ENCODE results near the gene TPRN. TPM values are rescaled to one million over a fixed set of nuclear protein-coding genes. Genes with fewer than 3 reads are reported as not detected.

The TPRN gene
- total and polyA plus RNA-seq, 2 of the 4 experiments (the other 2 are of a cell fraction), result 1.8 to 5.3 TPM

DNA sequence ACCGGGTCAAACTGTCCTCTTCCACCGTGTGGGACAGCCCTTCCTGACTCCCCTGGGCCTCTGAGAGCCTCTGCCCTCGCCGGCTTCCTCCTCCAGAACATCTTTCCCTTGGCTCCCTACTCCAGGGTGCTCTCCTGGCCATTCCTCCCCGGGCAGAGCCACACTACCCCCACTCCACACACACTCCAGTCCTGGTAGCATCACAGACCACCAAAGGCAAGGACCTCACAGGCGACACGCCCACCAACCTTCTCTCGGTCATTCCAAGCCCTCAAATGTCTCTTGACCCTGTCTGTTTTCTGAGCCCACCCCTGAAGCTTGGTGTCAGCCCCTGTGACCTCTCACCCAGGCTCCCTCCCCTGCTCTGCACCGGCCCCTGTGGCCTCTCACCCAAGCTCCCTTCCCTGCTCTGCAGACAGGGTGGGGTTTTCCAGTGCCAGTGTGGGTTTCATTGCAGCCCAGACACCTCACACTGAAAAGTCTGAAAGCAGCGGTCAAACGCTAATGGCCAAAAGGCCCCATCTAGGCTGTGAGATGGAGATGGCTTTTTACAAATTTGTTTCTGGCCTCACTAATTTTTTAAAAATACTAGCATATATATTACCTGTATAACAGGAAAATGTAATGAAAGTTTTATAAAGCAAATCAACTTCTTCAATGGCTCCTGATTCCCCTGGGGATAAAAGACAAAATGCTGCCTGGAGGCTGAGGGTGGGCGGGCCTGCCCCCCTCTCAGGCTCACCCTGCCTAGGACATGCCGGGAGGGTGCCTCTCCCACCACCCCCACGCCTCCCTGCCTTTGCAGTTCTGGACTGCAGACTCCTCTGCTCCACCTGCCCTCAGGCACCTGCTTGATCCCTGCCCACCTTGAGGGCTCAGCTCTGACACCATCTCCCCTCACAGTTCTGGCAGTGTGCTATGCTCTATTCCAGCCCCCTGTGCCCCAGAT lies 41.2 kb downstream of the TPRN start:
- Histone ChIP-seq H2AK9ac (replicated peaks; ENCODE audit: low read depth, low read length, poor library complexity) (no peak overlapping the region), H4K91ac (ENCODE audit: insufficient read depth, low read depth, low read length) (no peak overlapping the region), H3K9ac (ENCODE audit: low read depth, low read length) (no peak overlapping the region), H3K23ac (ENCODE audit: low read depth, low read length) (no peak overlapping the region), H2AFZ (replicated peaks; ENCODE audit: low read length, poor library complexity) (no peak overlapping the region), H3K14ac (replicated peaks; ENCODE audit: low read depth, low read length) (no peak overlapping the region), H2AK5ac (ENCODE audit: low read depth, low read length) (no peak overlapping the region), H2BK15ac (ENCODE audit: low read depth, low read length) (no peak overlapping the region), H2BK20ac (ENCODE audit: low read depth, low read length) (no peak overlapping the region), H3K9me3 (ENCODE audit: control insufficient read depth, insufficient read depth, low read length) (no peaks in the 10 kb centered on the region), H3K56ac (ENCODE audit: extremely low read depth, insufficient read depth, low read length) (no peak overlapping the region), H3K9me1 (ENCODE audit: insufficient read depth, low read length) (no peaks in the 10 kb centered on the region), H2BK120ac (ENCODE audit: low read depth, low read length) (no peak overlapping the region), H3K36me3 (ENCODE audit: control insufficient read depth, insufficient read depth, low read length) (no peaks in the 10 kb centered on the region), H3K27ac (ENCODE audit: insufficient read depth, low read length) (no peak overlapping the region), H3K4me3 (ENCODE audit: insufficient read depth, low read depth, low read length) (no peak overlapping the region), H3K27me3 (ENCODE audit: control insufficient read depth, insufficient read depth, low read length) (peaks cover 75% of the 10 kb centered on the region), H4K8ac (ENCODE audit: low read depth in 2 of 2, low read length in 2 of 2) (no peak overlapping the region), H4K20me1 (ENCODE audit: insufficient read depth, low read length) (0 out of 2 replicates have a peak, but pooled peaks cover 5% of the 10 kb centered on the region), H3K4me1 (ENCODE audit: control insufficient read depth, insufficient read depth, low read length) (peaks cover 2% of the 10 kb centered on the region; the same call in 1 of the 2 replicates), H3K18ac (ENCODE audit: low read depth, low read length) (no peak overlapping the region), H3K4me2 (ENCODE audit: low read depth, low read length) (no peak overlapping the region), H3K4ac (ENCODE audit: low read depth, low read length) (no peak overlapping the region), H4K5ac (ENCODE audit: low read depth, low read length) (no peak overlapping the region), H2BK5ac (ENCODE audit: low read depth, low read length, poor library complexity, severe bottlenecking) (no peak overlapping the region), H3K79me1 (ENCODE audit: low read depth in 1 of 2, low read length in 2 of 2) (no peaks in the 10 kb centered on the region)
- BruUV-seq (replicated peaks), result no TSS peak
- no peak for ATAC-seq (ENCODE audit: low read depth)
- ChIA-PET CTCF (no interaction called here), POLR2A (ENCODE audit: unreplicated experiment) (no interaction called here)
- WGBS, 2 experiments (ENCODE audit: extremely low coverage in 2 of 2, insufficient read length in 1 of 2), result 3% methylated on average over 5 of the region's 14 CpGs; no CpG with 5 or more reads in 1 of the 2 experiments
- intact Hi-C loops (cut with micrococcal nuclease), result no loop called here
- in situ Hi-C loops (cut with MboI; ENCODE audit: low sequenced_read_pairs), result no loop called here
- dilution Hi-C loops (cut with HindIII; ENCODE audit: low sequenced_read_pairs, unreplicated experiment), result no loop called here
- DNase-seq, result no peak
- TF ChIP-seq RFX5 (IDR thresholded peaks at IDR 0.05; ENCODE audit: low read depth, low read length) (no peak), CHD1 (IDR thresholded peaks at IDR 0.05; ENCODE audit: low read depth, low read length) (no peak), RAD21 (IDR thresholded peaks at IDR 0.05; ENCODE audit: low read length) (no peak), BHLHE40 (IDR thresholded peaks at IDR 0.05; ENCODE audit: low read depth, low read length) (no peak), MAZ (IDR thresholded peaks at IDR 0.05; ENCODE audit: borderline replicate concordance, low read depth, low read length) (no peak), MXI1 (IDR thresholded peaks at IDR 0.05; ENCODE audit: borderline replicate concordance, low read depth, low read length) (no peak), POLR2A (IDR thresholded peaks at IDR 0.05; ENCODE audit: low read depth, low read length) (no peak), CEBPB (IDR thresholded peaks at IDR 0.05; ENCODE audit: low read depth, low read length) (no peak), RCOR1 (IDR thresholded peaks at IDR 0.05; ENCODE audit: insufficient replicate concordance, low read length) (no peak), SMC3 (IDR thresholded peaks at IDR 0.05; ENCODE audit: low read depth, low read length) (no peak), NFE2L2 (IDR thresholded peaks at IDR 0.05; ENCODE audit: low read depth, low read length) (no peak)
- TF ChIP-seq, protein P1, sequence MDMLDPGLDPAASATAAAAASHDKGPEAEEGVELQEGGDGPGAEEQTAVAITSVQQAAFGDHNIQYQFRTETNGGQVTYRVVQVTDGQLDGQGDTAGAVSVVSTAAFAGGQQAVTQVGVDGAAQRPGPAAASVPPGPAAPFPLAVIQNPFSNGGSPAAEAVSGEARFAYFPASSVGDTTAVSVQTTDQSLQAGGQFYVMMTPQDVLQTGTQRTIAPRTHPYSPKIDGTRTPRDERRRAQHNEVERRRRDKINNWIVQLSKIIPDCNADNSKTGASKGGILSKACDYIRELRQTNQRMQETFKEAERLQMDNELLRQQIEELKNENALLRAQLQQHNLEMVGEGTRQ (IDR thresholded peaks at IDR 0.05; ENCODE audit: low read depth, low read length), result no peak
- TF ChIP-seq, protein P2, sequence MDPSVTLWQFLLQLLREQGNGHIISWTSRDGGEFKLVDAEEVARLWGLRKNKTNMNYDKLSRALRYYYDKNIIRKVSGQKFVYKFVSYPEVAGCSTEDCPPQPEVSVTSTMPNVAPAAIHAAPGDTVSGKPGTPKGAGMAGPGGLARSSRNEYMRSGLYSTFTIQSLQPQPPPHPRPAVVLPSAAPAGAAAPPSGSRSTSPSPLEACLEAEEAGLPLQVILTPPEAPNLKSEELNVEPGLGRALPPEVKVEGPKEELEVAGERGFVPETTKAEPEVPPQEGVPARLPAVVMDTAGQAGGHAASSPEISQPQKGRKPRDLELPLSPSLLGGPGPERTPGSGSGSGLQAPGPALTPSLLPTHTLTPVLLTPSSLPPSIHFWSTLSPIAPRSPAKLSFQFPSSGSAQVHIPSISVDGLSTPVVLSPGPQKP (IDR thresholded peaks at IDR 0.05; ENCODE audit: borderline replicate concordance, low read depth, low read length), result no peak
- TF ChIP-seq, protein P3, sequence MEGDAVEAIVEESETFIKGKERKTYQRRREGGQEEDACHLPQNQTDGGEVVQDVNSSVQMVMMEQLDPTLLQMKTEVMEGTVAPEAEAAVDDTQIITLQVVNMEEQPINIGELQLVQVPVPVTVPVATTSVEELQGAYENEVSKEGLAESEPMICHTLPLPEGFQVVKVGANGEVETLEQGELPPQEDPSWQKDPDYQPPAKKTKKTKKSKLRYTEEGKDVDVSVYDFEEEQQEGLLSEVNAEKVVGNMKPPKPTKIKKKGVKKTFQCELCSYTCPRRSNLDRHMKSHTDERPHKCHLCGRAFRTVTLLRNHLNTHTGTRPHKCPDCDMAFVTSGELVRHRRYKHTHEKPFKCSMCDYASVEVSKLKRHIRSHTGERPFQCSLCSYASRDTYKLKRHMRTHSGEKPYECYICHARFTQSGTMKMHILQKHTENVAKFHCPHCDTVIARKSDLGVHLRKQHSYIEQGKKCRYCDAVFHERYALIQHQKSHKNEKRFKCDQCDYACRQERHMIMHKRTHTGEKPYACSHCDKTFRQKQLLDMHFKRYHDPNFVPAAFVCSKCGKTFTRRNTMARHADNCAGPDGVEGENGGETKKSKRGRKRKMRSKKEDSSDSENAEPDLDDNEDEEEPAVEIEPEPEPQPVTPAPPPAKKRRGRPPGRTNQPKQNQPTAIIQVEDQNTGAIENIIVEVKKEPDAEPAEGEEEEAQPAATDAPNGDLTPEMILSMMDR (conservative IDR thresholded peaks at IDR 0.05; ENCODE audit: low read depth, low read length), result no peak
